ENCODE results near the gene MAP2K5.

GRCh38 chr15:67777773-67778172 lies 235.3 kb downstream of the MAP2K5 start:
- TF ChIP-seq POLR2A (IDR thresholded peaks at IDR 0.05) (no peak), CTCF (IDR thresholded peaks at IDR 0.05) (no peak)

Measured in tibial nerve (tissue), 3 donors.